WTC11 (cell line): ENCODE results near the gene YPEL1. TPM values are rescaled to one million over a fixed set of nuclear protein-coding genes. Genes with fewer than 3 reads are reported as not detected.
A peak's percentile ranks its signal among the peaks of the same experiment; 100 is the strongest.

Experiments used
- ATAC-seq: fragments of 200-7000 bp; cut with Tn5 transposase; 2 replicates; pipeline ENCODE4 v1.10.0; 2021; ENCODE audit warnings: mild to moderate bottlenecking, moderate library complexity
- CTCF ChIA-PET: fragments of 300-600 bp; sonication (Branson Sonifier 250); formaldehyde crosslinking; loops from one replicate; lab custom pipeline; 2021; ENCODE audit warnings: antibody characterized with exemption; lab: Charles Lee
- POLR2A ChIA-PET: fragments of 350-600 bp; sonication (Branson Sonifier 250); formaldehyde crosslinking; loops from one replicate; lab custom pipeline; 2021; ENCODE audit warnings: antibody characterized with exemption; lab: Charles Lee
- DNase-seq: peaks from one replicate; pipeline ENCODE4 v3.0.0; 2021; ENCODE audit warnings: low spot score
- H3K27ac Mint-ChIP-seq: 2 replicates; pipeline ENCODE4 v1.8.0; 2021; ENCODE audit warnings: mixed read lengths
- H3K27me3 Mint-ChIP-seq: 2 replicates; pipeline ENCODE4 v1.8.0; 2021; ENCODE audit warnings: low read depth, mild to moderate bottlenecking, moderate library complexity, mixed read lengths
- H3K36me3 Mint-ChIP-seq: 2 replicates; pipeline ENCODE4 v1.8.0; 2021; ENCODE audit warnings: mixed read lengths
- H3K4me1 Mint-ChIP-seq: 2 replicates; pipeline ENCODE4 v1.8.0; 2022; ENCODE audit warnings: mixed read lengths
- H3K4me3 Mint-ChIP-seq: 2 replicates; pipeline ENCODE4 v1.8.0; 2021; ENCODE audit warnings: mild to moderate bottlenecking, moderate library complexity, mixed read lengths
- H3K9me3 Mint-ChIP-seq: 2 replicates; pipeline ENCODE4 v1.8.0; 2021; ENCODE audit warnings: mixed read lengths
- ARID4B ChIP-seq: sonication (generic); formaldehyde crosslinking; IDR thresholded peaks from 2 replicates; pipeline ENCODE4 v1.8.0; 2023; ENCODE audit warnings: missing genetic modification reagents, mild to moderate bottlenecking, borderline replicate concordance
- ATF2 ChIP-seq: sonication (generic); formaldehyde crosslinking; IDR thresholded peaks from 2 replicates; pipeline ENCODE4 v1.8.1; 2022; ENCODE audit warnings: low read depth, missing genetic modification reagents, borderline replicate concordance
- CREM ChIP-seq: sonication (generic); formaldehyde crosslinking; IDR thresholded peaks from 2 replicates; pipeline ENCODE4 v1.8.1; 2022; ENCODE audit warnings: mild to moderate bottlenecking, missing genetic modification reagents, moderate library complexity
- E2F4 ChIP-seq: sonication (generic); formaldehyde crosslinking; IDR thresholded peaks from 2 replicates; pipeline ENCODE4 v1.8.1; 2022; ENCODE audit warnings: low read depth, mild to moderate bottlenecking, moderate library complexity, missing genetic modification reagents, borderline replicate concordance
- NR2C2 ChIP-seq: sonication (generic); formaldehyde crosslinking; IDR thresholded peaks from 2 replicates; pipeline ENCODE4 v1.8.0; 2022; ENCODE audit warnings: mild to moderate bottlenecking, missing genetic modification reagents
- PRRX2 ChIP-seq: fragments of 250-450 bp; sonication (Bioruptor Pico); IDR thresholded peaks from 2 replicates; pipeline ENCODE4 v1.8.0; 2021; ENCODE audit warnings: mild to moderate bottlenecking
- RORB ChIP-seq: fragments of 250-450 bp; sonication (Bioruptor Pico); IDR thresholded peaks from 2 replicates; pipeline ENCODE4 v1.9.0; 2021; ENCODE audit warnings: mild to moderate bottlenecking
- SMAD3 ChIP-seq: sonication (generic); formaldehyde crosslinking; IDR thresholded peaks from 2 replicates; pipeline ENCODE4 v1.8.0; 2022; ENCODE audit warnings: missing genetic modification reagents, mild to moderate bottlenecking, borderline replicate concordance
- ZBTB21 ChIP-seq: sonication (generic); formaldehyde crosslinking; IDR thresholded peaks from 2 replicates; pipeline ENCODE4 v1.8.1; 2023; ENCODE audit warnings: mild to moderate bottlenecking, missing genetic modification reagents, borderline replicate concordance
- ZMAT4 ChIP-seq: fragments of 250-450 bp; sonication (Bioruptor Pico); IDR thresholded peaks from 2 replicates; pipeline ENCODE4 v1.9.0; 2021; ENCODE audit warnings: mild to moderate bottlenecking
- ZNF263 ChIP-seq: sonication (generic); formaldehyde crosslinking; IDR thresholded peaks from 2 replicates; pipeline ENCODE4 v1.8.1; 2022; ENCODE audit warnings: low read depth, mild to moderate bottlenecking, moderate library complexity, missing genetic modification reagents
- ZNF317 ChIP-seq: sonication (generic); formaldehyde crosslinking; IDR thresholded peaks from 2 replicates; pipeline ENCODE4 v1.8.1; 2023; ENCODE audit warnings: low read depth, mild to moderate bottlenecking, moderate library complexity, missing genetic modification reagents, borderline replicate concordance
- ZNF396 ChIP-seq: fragments of 250-450 bp; sonication (Bioruptor Pico); IDR thresholded peaks from 2 replicates; pipeline ENCODE4 v1.8.0; 2021; ENCODE audit warnings: mild to moderate bottlenecking, moderate library complexity, borderline replicate concordance
- total RNA-seq: library from RNA; stranded (reverse); gene quantifications from 3 replicates; pipeline ENCODE4 v1.2.3, GENCODE V29; 2021

YPEL1 gene
- total RNA-seq, 1 experiment from 2014 or later = 7.7 TPM

GRCh38 chr22:21682385-21683175 lies 53.0 kb downstream of the YPEL1 start:
- no peak overlapping the region for H3K4me3 Mint-ChIP-seq
- no peaks in the 10 kb centered on the region for H3K9me3 Mint-ChIP-seq
- no peaks in the 10 kb centered on the region for H3K27me3 Mint-ChIP-seq
- ChIA-PET CTCF (no interaction called here), POLR2A (no interaction called here)
- H3K36me3 Mint-ChIP-seq = peaks cover 27% of the 10 kb centered on the region
- 0 out of 2 replicates have a peak overlapping the region, but pooled peaks have one; percentile 27 for H3K27ac Mint-ChIP-seq
- no peak for ATAC-seq
- no peaks in the 10 kb centered on the region for H3K4me1 Mint-ChIP-seq
- TF ChIP-seq RORB (no peak), ZNF396 (CRISPR knock-in tag) (no peak), ATF2 (CRISPR knock-in tag) (no peak), ZNF263 (CRISPR knock-in tag) (no peak)
- no peak for DNase-seq

- TF ChIP-seq E2F4 (CRISPR knock-in tag) (no peak), ZNF317 (CRISPR knock-in tag) (no peak), SMAD3 (CRISPR knock-in tag) (no peak), ZNF263 (CRISPR knock-in tag) (no peak), ARID4B (no peak), NR2C2 (CRISPR knock-in tag) (no peak), CREM (CRISPR knock-in tag) (no peak), ZBTB21 (CRISPR knock-in tag) (no peak), ZNF396 (CRISPR knock-in tag) (no peak), ZMAT4 (CRISPR knock-in tag) (no peak), PRRX2 (CRISPR knock-in tag) (no peak)
- no peaks in the 10 kb centered on the region for H3K27me3 Mint-ChIP-seq
- H3K27ac Mint-ChIP-seq = 0 out of 2 replicates have a peak overlapping the region, but pooled peaks have one; percentile 27
- ChIA-PET CTCF (no interaction called here), POLR2A (no interaction called here)
- ATAC-seq (no peak), DNase-seq (no peak)
- no peak overlapping the region for H3K4me3 Mint-ChIP-seq
- H3K36me3 Mint-ChIP-seq = peaks cover 33% of the 10 kb centered on the region
- no peaks in the 10 kb centered on the region for H3K4me1 Mint-ChIP-seq
- no peaks in the 10 kb centered on the region for H3K9me3 Mint-ChIP-seq
Measured at GRCh38 chr22:21681566-21682370, 53.8 kb downstream of the YPEL1 start.
